HCT116 (cell line): Measurements from ENCODE around the gene DENND4B. TPM values are rescaled to one million over a fixed set of nuclear protein-coding genes. Genes with fewer than 3 reads are reported as not detected.

Experiments
- ATAC-seq: fragments of 200-7000 bp; cut with Tn5 transposase; 2 replicates; pipeline ENCODE4 v1.9.1; 2020; ENCODE audit warnings: mild to moderate bottlenecking, moderate library complexity
- BruUV-seq: library from RNA; stranded (reverse); fragments of 400-500 nt; replicated peaks from 2 replicates; lab custom pipeline; 2021; lab: Mats Ljungman, UMichigan
- CTCF ChIA-PET: fragments of 300-600 bp; sonication (Branson Sonifier 250); formaldehyde crosslinking; loops from one replicate; lab custom pipeline; 2021; ENCODE audit warnings: antibody characterized with exemption; lab: Charles Lee
- POLR2A ChIA-PET: fragments of 300-600, 350-600 bp; sonication (Branson Sonifier 250); formaldehyde crosslinking; loops from one replicate; lab custom pipeline; 2021; ENCODE audit warnings: antibody characterized with exemption; lab: Charles Lee
- RAD21 ChIA-PET, 2 experiments: fragments of 300-600 bp; sonication (Branson Sonifier 250); formaldehyde crosslinking; loops; one replicate each; lab custom pipeline; 2023; ENCODE audit warnings: low total read pairs in 2 of 2; ENCODE audit not compliant: uncharacterized antibody in 2 of 2, unreplicated experiment in 2 of 2, low non-redundant PET in 1 of 2; lab: Charles Lee
- DNase-seq: peaks from one replicate; pipeline ENCODE4 v3.0.0-alpha.2; 2010; ENCODE audit warnings: low read depth, low spot score
- H2AFZ ChIP-seq: fragments of 200-600 bp; shearing (Covaris generic), sonication (generic); 2 replicates; pipeline ENCODE4 v1.6.1; 2017; ENCODE audit warnings: low read depth, mixed run types, mixed read lengths, antibody characterized with exemption, low read length; ENCODE audit not compliant: poor library complexity, severe bottlenecking
- H3K27ac ChIP-seq: 2 replicates; pipeline ENCODE4 v1.5.1; 2012; ENCODE audit warnings: low read depth, low read length
- H3K27me3 ChIP-seq: fragments of 200-600 bp; sonication (generic); 2 replicates; pipeline ENCODE4 v1.6.1; 2016; ENCODE audit warnings: mixed run types, low read length, mixed read lengths; ENCODE audit not compliant: insufficient read depth
- H3K36me3 ChIP-seq, 2 experiments: fragments of 200-500 bp in 1 of 2; fragments of 200-600 bp in 1 of 2; sonication (Bioruptor generic) in 1 of 2; sonication (generic) in 1 of 2; 2 replicates each; pipeline versions ENCODE4 v1.5.1 to v1.6.1; 2014 to 2016; ENCODE audit warnings: low read length in 2 of 2, inconsistent platforms in 1 of 2, mixed read lengths in 1 of 2, mixed run types in 1 of 2; ENCODE audit not compliant: insufficient read depth in 2 of 2, control insufficient read depth in 1 of 2
- H3K4me1 ChIP-seq, 2 experiments: fragments of 200-600 bp in 1 of 2; sonication (generic) in 1 of 2; 2 replicates each; pipeline versions ENCODE4 v1.5.1 to v1.6.1; 2012 to 2017; ENCODE audit warnings: low read length in 2 of 2, inconsistent platforms in 1 of 2, mild to moderate bottlenecking in 1 of 2, mixed read lengths in 1 of 2, mixed run types in 1 of 2, moderate library complexity in 1 of 2; ENCODE audit not compliant: insufficient read depth in 2 of 2, control insufficient read depth in 1 of 2
- H3K4me2 ChIP-seq: fragments of 200-600 bp; sonication (generic); 2 replicates; pipeline ENCODE4 v1.6.1; 2017; ENCODE audit warnings: mixed run types, low read length, mixed read lengths
- H3K4me3 ChIP-seq, 2 experiments: fragments of 200-600 bp in 1 of 2; sonication (generic) in 1 of 2; replicated peaks in 1 of 2; 2 replicates each; pipeline ENCODE4 v1.5.1; 2011 to 2016; ENCODE audit warnings: low read length in 2 of 2, control low read depth in 1 of 2, low read depth in 1 of 2, mild to moderate bottlenecking in 1 of 2, mixed read lengths in 1 of 2, mixed run types in 1 of 2
- H3K79me2 ChIP-seq: fragments of 200-600 bp; sonication (generic); 2 replicates; pipeline ENCODE4 v1.6.1; 2017; ENCODE audit warnings: mild to moderate bottlenecking, mixed run types, low read length, moderate library complexity, mixed read lengths; ENCODE audit not compliant: insufficient read depth
- H3K9ac ChIP-seq: fragments of 200-600 bp; sonication (generic); 2 replicates; pipeline ENCODE4 v1.6.1; 2016; ENCODE audit warnings: low read length, mixed read lengths
- H3K9me2 ChIP-seq: fragments of 200-600 bp; sonication (generic), shearing (Covaris generic); 2 replicates; pipeline ENCODE4 v1.6.1; 2017; ENCODE audit warnings: mixed run types, mild to moderate bottlenecking, moderate library complexity; ENCODE audit not compliant: insufficient read depth
- H3K9me3 ChIP-seq, 2 experiments: fragments of 200-500 bp in 1 of 2; fragments of 200-600 bp in 1 of 2; sonication (Bioruptor generic) in 1 of 2; sonication (generic) in 1 of 2; 2 replicates each; pipeline ENCODE4 v1.6.1; 2014 to 2017; ENCODE audit warnings: low read length in 2 of 2, mixed read lengths in 2 of 2, inconsistent platforms in 1 of 2, low read depth in 1 of 2, mild to moderate bottlenecking in 1 of 2, mixed run types in 1 of 2, moderate library complexity in 1 of 2; ENCODE audit not compliant: control insufficient read depth in 1 of 2, insufficient read depth in 1 of 2
- H4K20me1 ChIP-seq: fragments of 200-600 bp; sonication (generic), shearing (Covaris generic); 2 replicates; pipeline ENCODE4 v1.6.1; 2017; ENCODE audit warnings: mixed run types, mild to moderate bottlenecking, moderate library complexity; ENCODE audit not compliant: insufficient read depth
- ATF3 ChIP-seq: IDR thresholded peaks from 2 replicates; pipeline ENCODE4 v1.6.1; 2012
- CBX3 ChIP-seq: IDR thresholded peaks from 2 replicates; pipeline ENCODE4 v1.6.1; 2012; ENCODE audit warnings: low read depth
- CEBPB ChIP-seq: IDR thresholded peaks from 2 replicates; pipeline ENCODE4 v1.6.1; 2012; ENCODE audit warnings: low read depth
- EGR1 ChIP-seq: IDR thresholded peaks from 2 replicates; pipeline ENCODE4 v1.6.1; 2012; ENCODE audit warnings: low read depth
- ELF1 ChIP-seq: IDR thresholded peaks from 2 replicates; pipeline ENCODE4 v1.6.1; 2012; ENCODE audit warnings: low read depth, borderline replicate concordance
- EZH2phosphoT487 ChIP-seq: fragments of 200-600 bp; IDR thresholded peaks from 2 replicates; pipeline ENCODE4 v1.6.1; 2018; ENCODE audit warnings: antibody characterized with exemption, borderline replicate concordance
- FOSL1 ChIP-seq: IDR thresholded peaks from 2 replicates; pipeline ENCODE4 v1.6.1; 2012; ENCODE audit warnings: low read depth
- JUND ChIP-seq: IDR thresholded peaks from 2 replicates; pipeline ENCODE4 v1.6.1; 2012
- MAX ChIP-seq: IDR thresholded peaks from 2 replicates; pipeline ENCODE4 v1.6.1; 2012
- POLR2A ChIP-seq: IDR thresholded peaks from 2 replicates; pipeline ENCODE4 v1.7.0; 2011; ENCODE audit warnings: borderline replicate concordance; ENCODE audit not compliant: insufficient read depth, insufficient read length; ENCODE audit errors: extremely low read depth
- POLR2AphosphoS5 ChIP-seq: IDR thresholded peaks from 2 replicates; pipeline ENCODE4 v1.6.1; 2011; ENCODE audit warnings: mild to moderate bottlenecking, low read depth, low read length, moderate library complexity
- REST ChIP-seq: IDR thresholded peaks from 2 replicates; pipeline ENCODE4 v1.6.1; 2012; ENCODE audit warnings: low read depth
- SIN3A ChIP-seq: IDR thresholded peaks from 2 replicates; pipeline ENCODE4 v1.6.1; 2012; ENCODE audit warnings: low read depth
- SP1 ChIP-seq: IDR thresholded peaks from 2 replicates; pipeline ENCODE4 v1.6.1; 2012; ENCODE audit warnings: low read depth
- SRF ChIP-seq: IDR thresholded peaks from 2 replicates; pipeline ENCODE4 v1.6.1; 2012; ENCODE audit warnings: low read depth
- TCF7L2 ChIP-seq: IDR thresholded peaks from 2 replicates; pipeline ENCODE4 v1.7.0; 2011; ENCODE audit warnings: borderline replicate concordance, inconsistent platforms; ENCODE audit not compliant: insufficient read depth, insufficient read length; ENCODE audit errors: extremely low read depth
- YY1 ChIP-seq: IDR thresholded peaks from 2 replicates; pipeline ENCODE4 v1.6.1; 2011; ENCODE audit warnings: low read length, low read depth, moderate library complexity, mild to moderate bottlenecking; ENCODE audit not compliant: insufficient replicate concordance; ENCODE audit errors: extremely low read depth
- ZFX ChIP-seq: fragments of 450-650 bp; IDR thresholded peaks from 2 replicates; pipeline ENCODE4 v1.6.1; 2017
- ZNF274 ChIP-seq: fragments of 200-500 bp; sonication (Bioruptor generic); IDR thresholded peaks from 2 replicates; pipeline ENCODE4 v1.6.1; 2014; ENCODE audit warnings: mild to moderate bottlenecking, low read depth, low read length, inconsistent platforms
- intact Hi-C: fragments of 100-400 bp; cut with micrococcal nuclease; formaldehyde crosslinking; loops from 2 replicates; pipeline ENCODE4 v1.10.0; 2022
- total RNA-seq: library from RNA; stranded (reverse); gene quantifications from one replicate; pipeline ENCODE4 v1.2.1, GENCODE V29; 2021; ENCODE audit not compliant: unreplicated experiment

Gene DENND4B
- total RNA-seq, 1 experiment from 2014 or later, result 70.8 TPM

GRCh38 chr1:153908071-153908470 is 38.4 kb downstream of the DENND4B start:
- H3K79me2 ChIP-seq, result peaks cover 89% of the 10 kb centered on the region
- no peak overlapping the region for H3K27ac ChIP-seq
- 0 out of 4 replicates have a peak, but pooled peaks cover 0 to 3% of the 10 kb centered on the region in 2 experiments for H3K36me3 ChIP-seq
- ChIA-PET CTCF (no interaction called here), POLR2A (no interaction called here), RAD21 (no interaction called here)
- no peak overlapping the region for H2AFZ ChIP-seq
- TF ChIP-seq SRF (no peak), YY1 (no peak), JUND (no peak), SP1 (no peak), POLR2AphosphoS5 (no peak), EZH2phosphoT487 (no peak), EGR1 (no peak)
- no TSS peak for BruUV-seq
- H4K20me1 ChIP-seq, result no peaks in the 10 kb centered on the region
- intact Hi-C loops, result loop anchor here (10.0 kb wide), 1 partner anchor 53 kb away; no protein-coding TSS in a partner anchor
- ATAC-seq, result no peak
- no peaks in the 10 kb centered on the region for H3K9me3 ChIP-seq
- peaks cover 0 to 22% of the 10 kb centered on the region in 2 experiments; a peak in 3 of 4 replicates for H3K4me1 ChIP-seq
- no peaks in the 10 kb centered on the region for H3K9me2 ChIP-seq
- no peak overlapping the region for H3K4me2 ChIP-seq
- H3K9ac ChIP-seq, result no peak overlapping the region
- H3K27me3 ChIP-seq, result no peaks in the 10 kb centered on the region
- no peak overlapping the region for H3K4me3 ChIP-seq
- DNase-seq, result no peak

GRCh38 chr1:153907134-153907533 is 39.4 kb downstream of the DENND4B start:
- Histone ChIP-seq H3K9me3 (no peaks in the 10 kb centered on the region), H3K9ac (no peak overlapping the region), H3K27me3 (no peaks in the 10 kb centered on the region), H3K27ac (no peak overlapping the region), H3K4me1 (peaks cover 0 to 22% of the 10 kb centered on the region in 2 experiments; a peak in 3 of 4 replicates), H3K36me3 (0 out of 4 replicates have a peak, but pooled peaks cover 0 to 3% of the 10 kb centered on the region in 2 experiments), H3K9me2 (no peaks in the 10 kb centered on the region), H3K4me2 (no peak overlapping the region), H3K79me2 (peaks cover 88% of the 10 kb centered on the region), H3K4me3 (no peak overlapping the region), H4K20me1 (no peaks in the 10 kb centered on the region), H2AFZ (no peak overlapping the region)
- ChIA-PET RAD21 (no interaction called here), CTCF (no interaction called here), POLR2A (no interaction called here)
- no TSS peak for BruUV-seq
- TF ChIP-seq ZFX (no peak), EZH2phosphoT487 (no peak), REST (no peak), POLR2AphosphoS5 (no peak), YY1 (no peak), SP1 (no peak), EGR1 (no peak), FOSL1 (no peak), TCF7L2 (no peak), CBX3 (no peak), JUND (no peak), CEBPB (no peak), ZNF274 (no peak), ELF1 (no peak), SIN3A (no peak), MAX (no peak), SRF (no peak), POLR2A (no peak), ATF3 (no peak)
- intact Hi-C loops, result loop anchor here (10.0 kb wide), 1 partner anchor 52 kb away; no protein-coding TSS in a partner anchor
- no peak for ATAC-seq
- no peak for DNase-seq
